Thyroid gland (tissue), 4 donors: ENCODE results near the gene HPS4.

ENCODE experiments used
- POLR2A ChIP-seq, 2 donors: fragments of 450-650 bp; IDR thresholded peaks; one replicate each; pipeline ENCODE4 v1.6.1; 2017; ENCODE audit warnings: antibody characterized with exemption in 2 of 2, mild to moderate bottlenecking in 2 of 2, moderate library complexity in 1 of 2
- TF ChIP-seq, protein P1 (sequence below), 6 experiments: fragments of 200-600 bp in 3 of 6; fragments of 450-650 bp in 3 of 6; sonication (generic) in 3 of 6; IDR thresholded peaks; one replicate each; pipeline ENCODE4 v1.5.1; 2016 to 2019; ENCODE audit warnings: antibody characterized with exemption in 6 of 6, mild to moderate bottlenecking in 2 of 6, inconsistent platforms in 1 of 6, moderate library complexity in 1 of 6

DNA sequence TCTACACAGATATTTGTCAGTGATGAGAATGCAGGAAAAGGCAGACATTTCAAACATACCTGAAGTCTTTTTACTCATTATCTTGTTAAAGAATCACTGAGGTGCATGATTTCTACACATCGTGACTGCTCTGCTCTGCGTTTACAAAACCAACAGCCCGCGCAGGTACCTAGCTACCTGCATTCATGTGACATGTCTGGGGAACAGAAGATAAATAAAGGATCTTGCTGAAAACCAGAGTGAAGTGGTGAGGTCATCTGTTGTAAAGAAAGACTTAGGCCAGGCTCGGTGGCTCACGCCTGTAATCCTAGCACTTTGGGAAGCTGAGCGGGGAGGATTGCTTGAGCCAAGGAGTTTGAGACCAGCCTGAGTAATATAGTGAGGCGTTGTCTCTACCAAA, 38.8 kb downstream of the HPS4 start:
- TF ChIP-seq, protein P1, sequence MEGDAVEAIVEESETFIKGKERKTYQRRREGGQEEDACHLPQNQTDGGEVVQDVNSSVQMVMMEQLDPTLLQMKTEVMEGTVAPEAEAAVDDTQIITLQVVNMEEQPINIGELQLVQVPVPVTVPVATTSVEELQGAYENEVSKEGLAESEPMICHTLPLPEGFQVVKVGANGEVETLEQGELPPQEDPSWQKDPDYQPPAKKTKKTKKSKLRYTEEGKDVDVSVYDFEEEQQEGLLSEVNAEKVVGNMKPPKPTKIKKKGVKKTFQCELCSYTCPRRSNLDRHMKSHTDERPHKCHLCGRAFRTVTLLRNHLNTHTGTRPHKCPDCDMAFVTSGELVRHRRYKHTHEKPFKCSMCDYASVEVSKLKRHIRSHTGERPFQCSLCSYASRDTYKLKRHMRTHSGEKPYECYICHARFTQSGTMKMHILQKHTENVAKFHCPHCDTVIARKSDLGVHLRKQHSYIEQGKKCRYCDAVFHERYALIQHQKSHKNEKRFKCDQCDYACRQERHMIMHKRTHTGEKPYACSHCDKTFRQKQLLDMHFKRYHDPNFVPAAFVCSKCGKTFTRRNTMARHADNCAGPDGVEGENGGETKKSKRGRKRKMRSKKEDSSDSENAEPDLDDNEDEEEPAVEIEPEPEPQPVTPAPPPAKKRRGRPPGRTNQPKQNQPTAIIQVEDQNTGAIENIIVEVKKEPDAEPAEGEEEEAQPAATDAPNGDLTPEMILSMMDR (IDR thresholded peaks at IDR 0.05): no peak
- no peak for TF ChIP-seq POLR2A (IDR thresholded peaks at IDR 0.05)
